ENCODE data around the gene ZGPAT. TPM values are rescaled to one million over a fixed set of nuclear protein-coding genes. Genes with fewer than 3 reads are reported as not detected.

ZGPAT gene
- total RNA-seq, 4 donors from 2014 or later = 13.9 to 20.0 (median 16.6) TPM

DNA sequence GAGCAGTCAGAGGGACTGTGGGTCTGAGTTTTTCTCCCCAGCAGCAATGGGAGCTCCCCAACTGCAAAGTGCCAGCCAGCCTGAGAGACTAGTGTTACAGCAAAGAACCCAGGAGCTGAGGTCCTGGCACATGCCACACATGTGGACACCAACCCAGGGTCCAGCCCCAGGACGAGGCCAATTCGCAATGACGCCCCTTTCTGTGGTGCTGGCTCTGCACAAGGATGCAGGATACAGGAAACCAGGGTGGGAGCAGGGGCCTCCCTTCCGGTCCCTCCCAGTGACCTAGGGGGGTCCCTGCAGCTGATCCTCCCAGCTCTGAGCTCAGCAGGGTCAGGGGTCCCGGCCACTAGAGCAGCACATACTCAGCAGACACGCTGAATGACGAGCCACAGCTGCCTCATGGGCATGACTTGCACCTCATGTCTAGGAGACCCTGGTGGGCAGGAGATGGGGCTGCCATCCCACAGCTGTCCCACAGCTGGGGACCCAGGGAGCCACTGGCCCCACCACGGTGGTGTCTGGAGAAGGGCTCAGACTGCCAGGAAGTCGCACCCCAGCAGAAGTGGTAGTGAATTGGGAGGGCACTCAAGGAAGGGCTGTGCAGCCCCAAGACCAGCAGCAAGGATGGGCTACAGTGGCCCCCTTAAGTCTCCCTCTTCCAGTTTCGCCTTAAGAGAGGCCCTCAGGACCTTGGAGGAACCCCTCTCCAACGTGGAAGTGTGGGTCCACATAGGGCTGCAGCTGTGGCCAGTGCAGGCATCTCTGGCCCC is 3.7 kb upstream of the ZGPAT start:
- TF ChIP-seq, protein P1, sequence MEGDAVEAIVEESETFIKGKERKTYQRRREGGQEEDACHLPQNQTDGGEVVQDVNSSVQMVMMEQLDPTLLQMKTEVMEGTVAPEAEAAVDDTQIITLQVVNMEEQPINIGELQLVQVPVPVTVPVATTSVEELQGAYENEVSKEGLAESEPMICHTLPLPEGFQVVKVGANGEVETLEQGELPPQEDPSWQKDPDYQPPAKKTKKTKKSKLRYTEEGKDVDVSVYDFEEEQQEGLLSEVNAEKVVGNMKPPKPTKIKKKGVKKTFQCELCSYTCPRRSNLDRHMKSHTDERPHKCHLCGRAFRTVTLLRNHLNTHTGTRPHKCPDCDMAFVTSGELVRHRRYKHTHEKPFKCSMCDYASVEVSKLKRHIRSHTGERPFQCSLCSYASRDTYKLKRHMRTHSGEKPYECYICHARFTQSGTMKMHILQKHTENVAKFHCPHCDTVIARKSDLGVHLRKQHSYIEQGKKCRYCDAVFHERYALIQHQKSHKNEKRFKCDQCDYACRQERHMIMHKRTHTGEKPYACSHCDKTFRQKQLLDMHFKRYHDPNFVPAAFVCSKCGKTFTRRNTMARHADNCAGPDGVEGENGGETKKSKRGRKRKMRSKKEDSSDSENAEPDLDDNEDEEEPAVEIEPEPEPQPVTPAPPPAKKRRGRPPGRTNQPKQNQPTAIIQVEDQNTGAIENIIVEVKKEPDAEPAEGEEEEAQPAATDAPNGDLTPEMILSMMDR (IDR thresholded peaks at IDR 0.05; ENCODE audit: low read depth) = no peak

DNA sequence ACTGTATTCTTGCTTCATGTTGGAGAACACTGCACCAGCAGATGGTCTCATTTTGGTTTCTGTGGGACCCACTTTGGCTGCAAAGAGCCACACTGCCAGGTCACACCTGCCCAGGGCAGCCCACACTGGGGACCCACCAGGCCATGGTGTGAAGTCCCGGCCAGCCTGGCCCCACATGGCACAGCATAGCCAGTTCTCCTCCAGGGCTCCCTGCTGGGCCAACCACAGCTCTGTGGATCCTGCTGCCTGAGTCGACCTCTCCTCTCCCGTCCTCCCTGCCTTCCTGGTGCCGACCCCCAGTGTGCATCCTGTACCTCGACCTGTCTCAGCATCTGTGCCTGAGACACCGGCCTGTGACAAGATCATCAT is 3.1 kb upstream of the ZGPAT start:
- TF ChIP-seq, protein P1 (IDR thresholded peaks at IDR 0.05; ENCODE audit: low read depth) = no peak

DNA sequence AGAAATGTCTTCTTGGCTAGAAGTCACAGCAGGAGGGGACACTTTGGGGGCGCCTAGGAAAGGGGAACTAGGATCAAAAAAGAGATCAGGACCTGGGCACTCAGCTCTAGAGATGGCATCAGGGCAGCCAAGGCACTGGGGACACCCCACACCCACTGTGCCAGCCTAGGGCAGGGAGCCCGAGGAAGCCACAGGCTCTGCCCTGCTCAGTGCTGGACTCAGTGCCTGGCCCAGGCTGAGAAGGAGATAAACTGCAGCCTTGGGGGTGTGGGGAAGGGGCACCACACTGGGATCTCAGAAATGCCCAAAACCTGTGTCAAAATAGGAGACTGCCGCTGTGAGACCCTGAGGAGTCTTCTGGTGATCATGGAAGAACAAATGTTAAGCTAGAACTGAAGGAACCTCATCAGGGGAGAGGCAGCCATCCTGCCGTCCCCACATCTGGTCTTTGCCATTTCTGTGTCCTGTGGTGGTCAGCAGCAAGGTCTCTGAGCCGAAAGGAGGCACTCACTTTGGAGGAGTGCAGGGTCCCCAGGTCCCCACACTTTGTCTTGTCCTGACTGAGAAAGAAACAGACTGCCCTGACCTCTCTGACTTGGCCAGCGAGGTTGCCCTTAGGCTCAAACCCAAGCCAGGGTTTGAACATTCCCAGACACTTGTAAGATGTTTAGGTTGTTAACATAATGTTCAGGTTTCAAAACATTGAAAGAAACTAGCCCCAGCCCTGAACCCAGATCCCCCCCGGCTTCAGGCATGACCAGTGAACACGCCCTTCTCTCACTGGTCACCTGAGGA is 2.4 kb upstream of the ZGPAT start:
- TF ChIP-seq, protein P1 (IDR thresholded peaks at IDR 0.05; ENCODE audit: low read depth) = no peak

DNA sequence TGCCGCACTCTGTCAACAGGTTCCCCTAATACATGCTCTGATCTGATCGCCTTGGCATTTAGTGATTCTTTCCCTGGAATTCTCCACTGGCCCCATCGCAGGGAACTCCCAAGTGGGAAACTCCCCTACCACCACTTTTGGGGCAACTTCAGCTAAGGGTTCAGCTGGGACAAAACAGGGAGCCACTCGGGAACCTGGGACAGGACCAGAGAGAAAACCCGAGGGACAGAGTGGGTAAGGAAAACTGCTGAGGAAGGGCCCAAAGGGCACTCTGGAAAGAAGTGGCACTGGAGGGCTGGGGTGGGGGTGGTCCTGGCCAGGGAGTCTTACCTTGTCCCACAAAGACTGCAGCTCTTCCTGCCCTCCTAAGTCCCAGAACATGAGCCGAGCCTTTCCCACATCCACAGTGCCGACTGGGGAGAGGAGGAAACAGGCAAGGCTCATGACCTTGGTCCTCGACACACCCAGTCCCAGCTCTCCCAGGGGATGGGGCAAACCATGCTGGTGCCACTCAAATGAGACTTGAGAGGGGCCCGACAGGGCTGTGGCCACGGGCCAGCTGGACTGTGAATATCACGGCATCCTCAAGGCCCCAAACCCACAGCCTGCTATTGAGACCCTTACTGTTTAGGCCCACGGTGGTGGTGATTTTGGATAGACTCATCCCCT is 1.7 kb upstream of the ZGPAT start:
- TF ChIP-seq, protein P1 (IDR thresholded peaks at IDR 0.05; ENCODE audit: low read depth) = no peak

DNA sequence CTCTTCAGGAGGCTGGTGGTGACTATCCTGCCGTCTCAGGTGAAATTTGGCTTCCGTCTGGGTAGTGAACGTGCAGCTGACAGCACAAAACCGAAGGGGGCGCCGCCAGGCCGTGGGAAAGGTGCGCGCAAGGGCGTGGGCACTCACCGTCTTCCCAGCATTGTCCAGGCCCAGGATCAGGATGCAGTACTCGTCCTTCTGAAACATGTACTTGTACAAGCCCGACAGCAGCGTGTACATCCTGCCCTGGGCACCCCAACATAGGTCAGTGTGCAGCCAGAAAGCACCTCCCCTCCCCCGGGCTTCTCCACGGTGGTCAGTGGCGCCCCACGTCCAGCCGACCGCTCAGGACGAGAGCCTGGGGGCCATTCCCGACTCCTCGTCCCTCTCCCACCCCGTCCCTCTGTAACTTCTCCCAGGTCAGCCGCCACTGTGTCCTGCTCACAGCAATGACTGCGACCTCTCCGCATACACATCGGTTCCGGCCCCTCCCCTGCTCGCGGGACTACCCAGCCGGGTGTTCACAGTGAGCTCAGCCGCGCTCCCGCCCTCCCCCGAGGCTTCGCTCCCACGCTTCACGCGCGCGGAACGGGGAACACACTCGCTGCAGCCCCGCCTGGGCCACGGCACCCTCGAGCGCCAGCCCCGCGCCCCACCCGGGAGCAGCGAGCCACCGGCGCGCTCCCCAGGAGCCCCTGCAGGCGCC is 834 bp upstream of the ZGPAT start:
- TF ChIP-seq, protein P1 (IDR thresholded peaks at IDR 0.05; ENCODE audit: low read depth) = no peak

DNA sequence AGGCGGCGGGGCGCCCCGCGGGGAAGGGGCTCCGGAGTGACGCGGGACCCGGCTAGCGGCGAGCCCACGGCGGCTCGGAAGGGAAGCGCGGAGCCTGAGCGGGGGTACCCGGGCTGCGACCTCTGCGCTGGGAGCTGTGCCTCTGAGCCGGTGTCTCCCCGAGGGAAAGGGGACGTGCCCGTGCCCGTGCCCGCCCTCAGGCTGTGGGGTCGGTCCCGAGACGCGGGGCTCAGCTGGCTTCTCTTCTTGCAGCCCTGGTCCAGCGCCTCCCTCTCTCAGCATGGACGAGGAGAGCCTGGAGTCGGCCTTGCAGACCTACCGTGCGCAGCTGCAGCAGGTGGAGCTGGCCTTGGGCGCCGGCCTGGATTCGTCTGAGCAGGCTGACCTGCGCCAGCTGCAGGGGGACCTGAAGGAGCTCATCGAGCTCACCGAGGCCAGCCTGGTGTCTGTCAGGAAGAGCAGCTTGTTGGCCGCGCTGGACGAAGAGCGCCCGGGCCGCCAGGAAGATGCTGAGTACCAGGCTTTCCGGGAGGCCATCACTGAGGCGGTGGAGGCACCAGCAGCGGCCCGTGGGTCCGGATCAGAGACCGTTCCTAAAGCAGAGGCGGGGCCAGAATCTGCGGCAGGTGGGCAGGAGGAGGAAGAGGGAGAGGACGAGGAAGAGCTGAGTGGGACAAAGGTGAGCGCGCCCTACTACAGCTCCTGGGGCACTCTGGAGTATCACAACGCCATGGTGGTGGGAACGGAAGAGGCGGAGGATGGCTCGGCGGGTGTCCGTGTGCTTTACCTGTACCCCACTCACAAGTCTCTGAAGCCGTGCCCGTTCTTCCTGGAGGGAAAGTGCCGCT is 686 bp downstream of the ZGPAT start:
- TF ChIP-seq, protein P1 (IDR thresholded peaks at IDR 0.05; ENCODE audit: low read depth) = no peak
